HL-60/S4 treated with retinoic acid at 250 ng/mL for 4 days and 3 days (cell line): ENCODE data around the gene VWF.

Experiments
- in situ Hi-C: fragments of 300-500 bp; cut with MboI; formaldehyde crosslinking; loops from 2 replicates; pipeline ENCODE4 v1.7.0; 2022; ENCODE audit warnings: low sequenced_read_pairs

The VWF gene

GRCh38 chr12:5966486-5967095 lies 157.9 kb downstream of the VWF start:
- in situ Hi-C loops, result no loop called here

GRCh38 chr12:5965950-5966383 lies 158.5 kb downstream of the VWF start:
- in situ Hi-C loops, result no loop called here

- in situ Hi-C loops, result no loop called here
Observed at GRCh38 chr12:5964913-5965900, 159.3 kb downstream of the VWF start.

- in situ Hi-C loops, result no loop called here
Observed at GRCh38 chr12:5963515-5963914, 161.0 kb downstream of the VWF start.

- in situ Hi-C loops, result no loop called here
Observed at GRCh38 chr12:5960783-5961182, 163.7 kb downstream of the VWF start.

GRCh38 chr12:5956987-5957386 lies 167.5 kb downstream of the VWF start:
- in situ Hi-C loops, result no loop called here

- in situ Hi-C loops, result no loop called here
Observed at GRCh38 chr12:5954661-5955060, 169.8 kb downstream of the VWF start.

GRCh38 chr12:5953835-5954586 lies 170.5 kb downstream of the VWF start:
- in situ Hi-C loops, result no loop called here

- in situ Hi-C loops, result no loop called here
Observed at GRCh38 chr12:5952031-5952430, 172.4 kb downstream of the VWF start.

GRCh38 chr12:5948696-5949095 lies 175.8 kb downstream of the VWF start:
- in situ Hi-C loops, result no loop called here

GRCh38 chr12:5947006-5947405 lies 177.5 kb downstream of the VWF start:
- in situ Hi-C loops, result no loop called here

GRCh38 chr12:5946388-5946787 lies 178.1 kb downstream of the VWF start:
- in situ Hi-C loops, result no loop called here

- in situ Hi-C loops, result no loop called here
Observed at GRCh38 chr12:5945071-5946008, 179.1 kb downstream of the VWF start, which contains the start of gene ANO2. ANO2 (minus strand) TSS chr12:5945259; CDS start chr12:5945217, 42 bp downstream.

GRCh38 chr12:5944688-5945070 lies 179.8 kb downstream of the VWF start:
- in situ Hi-C loops, result no loop called here

- in situ Hi-C loops, result no loop called here
Observed at GRCh38 chr12:5944053-5944452, 180.4 kb downstream of the VWF start.

GRCh38 chr12:5941907-5942306 lies 182.6 kb downstream of the VWF start:
- in situ Hi-C loops, result no loop called here

GRCh38 chr12:5927732-5928516 lies 196.5 kb downstream of the VWF start:
- in situ Hi-C loops, result no loop called here

- in situ Hi-C loops, result no loop called here
Observed at GRCh38 chr12:5925646-5926045, 198.8 kb downstream of the VWF start.

- in situ Hi-C loops, result no loop called here
Observed at GRCh38 chr12:5924342-5924741, 200.1 kb downstream of the VWF start.
